ENCODE results near the gene CACNB4.

GRCh38 chr2:151810489-151810888 lies 288.4 kb downstream of the CACNB4 start:
- no peak for TF ChIP-seq TAF1 (IDR thresholded peaks at IDR 0.05; ENCODE audit: borderline replicate concordance, low read depth, low read length)
- TF ChIP-seq, protein P1, sequence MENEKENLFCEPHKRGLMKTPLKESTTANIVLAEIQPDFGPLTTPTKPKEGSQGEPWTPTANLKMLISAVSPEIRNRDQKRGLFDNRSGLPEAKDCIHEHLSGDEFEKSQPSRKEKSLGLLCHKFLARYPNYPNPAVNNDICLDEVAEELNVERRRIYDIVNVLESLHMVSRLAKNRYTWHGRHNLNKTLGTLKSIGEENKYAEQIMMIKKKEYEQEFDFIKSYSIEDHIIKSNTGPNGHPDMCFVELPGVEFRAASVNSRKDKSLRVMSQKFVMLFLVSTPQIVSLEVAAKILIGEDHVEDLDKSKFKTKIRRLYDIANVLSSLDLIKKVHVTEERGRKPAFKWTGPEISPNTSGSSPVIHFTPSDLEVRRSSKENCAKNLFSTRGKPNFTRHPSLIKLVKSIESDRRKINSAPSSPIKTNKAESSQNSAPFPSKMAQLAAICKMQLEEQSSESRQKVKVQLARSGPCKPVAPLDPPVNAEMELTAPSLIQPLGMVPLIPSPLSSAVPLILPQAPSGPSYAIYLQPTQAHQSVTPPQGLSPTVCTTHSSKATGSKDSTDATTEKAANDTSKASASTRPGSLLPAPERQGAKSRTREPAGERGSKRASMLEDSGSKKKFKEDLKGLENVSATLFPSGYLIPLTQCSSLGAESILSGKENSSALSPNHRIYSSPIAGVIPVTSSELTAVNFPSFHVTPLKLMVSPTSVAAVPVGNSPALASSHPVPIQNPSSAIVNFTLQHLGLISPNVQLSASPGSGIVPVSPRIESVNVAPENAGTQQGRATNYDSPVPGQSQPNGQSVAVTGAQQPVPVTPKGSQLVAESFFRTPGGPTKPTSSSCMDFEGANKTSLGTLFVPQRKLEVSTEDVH (IDR thresholded peaks at IDR 0.05; ENCODE audit: low read depth, partially characterized antibody): no peak
